SU-DHL-6 (cell line): ENCODE measurements around the gene FSCN2.
"Not testable (repeated sequence)": the region's sequence is repeated elsewhere in the genome, so short reads cannot be mapped to it uniquely, and the experiment has no call there.

ENCODE experiments used
- H2AFZ ChIP-seq: fragments of 200-600 bp; sonication (generic); 2 replicates; pipeline ENCODE4 v1.6.1; 2014; ENCODE audit warnings: low read depth, mild to moderate bottlenecking, moderate library complexity, mixed read lengths, antibody characterized with exemption, low read length; ENCODE audit not compliant: severe bottlenecking
- H3F3A ChIP-seq: fragments of 200-600 bp; shearing (Covaris generic); 2 replicates; pipeline ENCODE4 v1.6.0; 2016; ENCODE audit warnings: antibody characterized with exemption, mild to moderate bottlenecking; ENCODE audit not compliant: insufficient read depth
- H3K27ac ChIP-seq: fragments of 200-600 bp; sonication (generic); 2 replicates; pipeline ENCODE4 v1.5.1; 2016; ENCODE audit warnings: low read depth, mild to moderate bottlenecking, low read length, moderate library complexity, mixed read lengths
- H3K27me3 ChIP-seq: fragments of 200-600 bp; sonication (generic), shearing (Covaris generic); 2 replicates; pipeline ENCODE4 v1.6.0; 2014; ENCODE audit warnings: mild to moderate bottlenecking, low read length
- H3K36me3 ChIP-seq: fragments of 200-600 bp; sonication (generic); 2 replicates; pipeline ENCODE4 v1.6.1; 2014; ENCODE audit warnings: mild to moderate bottlenecking, low read length, mixed read lengths
- H3K4me2 ChIP-seq: fragments of 300-600, 200-600 bp; shearing (Covaris generic), sonication (generic); 2 replicates; pipeline ENCODE4 v1.6.0; 2014; ENCODE audit warnings: low read length, low read depth, mild to moderate bottlenecking; ENCODE audit not compliant: poor library complexity, severe bottlenecking
- H3K4me3 ChIP-seq: fragments of 200-600 bp; sonication (generic); 2 replicates; pipeline ENCODE4 v1.5.1; 2014; ENCODE audit warnings: antibody characterized with exemption, low read length, mild to moderate bottlenecking, mixed read lengths; ENCODE audit not compliant: insufficient read depth, poor library complexity, severe bottlenecking
- H3K79me2 ChIP-seq: fragments of 200-600 bp; sonication (generic); 2 replicates; pipeline ENCODE4 v1.6.1; 2014; ENCODE audit warnings: mild to moderate bottlenecking, low read length, moderate library complexity; ENCODE audit not compliant: insufficient read depth
- H3K9ac ChIP-seq: fragments of 200-600 bp; sonication (generic); 2 replicates; pipeline ENCODE4 v1.7.0; 2014; ENCODE audit warnings: mild to moderate bottlenecking, low read length
- H3K9me2 ChIP-seq: fragments of 200-600 bp; sonication (generic); replicated peaks from 2 replicates; pipeline ENCODE4 v1.6.1; 2014; ENCODE audit warnings: low read length; ENCODE audit not compliant: insufficient read depth
- H3K9me3 ChIP-seq: fragments of 200-600 bp; sonication (generic); 2 replicates; pipeline ENCODE4 v1.6.1; 2014; ENCODE audit warnings: low read length, mixed read lengths; ENCODE audit not compliant: insufficient read depth
- H4K20me1 ChIP-seq: fragments of 200-600 bp; sonication (generic); 2 replicates; pipeline ENCODE4 v1.6.1; 2014; ENCODE audit warnings: low read depth, mild to moderate bottlenecking, antibody characterized with exemption, low read length, moderate library complexity, mixed read lengths
- CTCF ChIP-seq: fragments of 200-600 bp; sonication (generic); IDR thresholded peaks from one replicate; pipeline ENCODE4 v1.5.1; 2017; ENCODE audit warnings: antibody characterized with exemption, mild to moderate bottlenecking, low read length, moderate library complexity; ENCODE audit not compliant: insufficient read depth, poor library complexity, severe bottlenecking
- EZH2phosphoT487 ChIP-seq: fragments of 200-600 bp; sonication (generic), shearing (Covaris generic); conservative IDR thresholded peaks from 2 replicates; pipeline ENCODE4 v1.6.1; 2018; ENCODE audit warnings: mild to moderate bottlenecking, antibody characterized with exemption, low read length, moderate library complexity, mixed read lengths

Gene FSCN2

GRCh38 chr17:81582341-81582740 lies 54.2 kb downstream of the FSCN2 start:
- no peak overlapping the region for H3K4me2 ChIP-seq
- H3K27me3 ChIP-seq = no peaks in the 10 kb centered on the region
- H3K9me2 ChIP-seq = no peaks in the 10 kb centered on the region
- no peak overlapping the region for H3K4me3 ChIP-seq
- H3K9me3 ChIP-seq = no peaks in the 10 kb centered on the region
- no peaks in the 10 kb centered on the region for H3K79me2 ChIP-seq
- H3K9ac ChIP-seq = no peak overlapping the region
- H3K27ac ChIP-seq = no peak overlapping the region
- no peaks in the 10 kb centered on the region for H4K20me1 ChIP-seq
- no peak overlapping the region for H2AFZ ChIP-seq
- H3K36me3 ChIP-seq = peaks cover 15% of the 10 kb centered on the region; the same call in 1 of the 2 replicates
- TF ChIP-seq EZH2phosphoT487 (no peak), CTCF (no peak)
- no peaks in the 10 kb centered on the region for H3F3A ChIP-seq

GRCh38 chr17:81582749-81583148 lies 54.6 kb downstream of the FSCN2 start:
- TF ChIP-seq CTCF (no peak), EZH2phosphoT487 (no peak)
- Histone ChIP-seq H4K20me1 (no peaks in the 10 kb centered on the region), H2AFZ (no peak overlapping the region), H3K4me3 (no peak overlapping the region), H3F3A (no peaks in the 10 kb centered on the region), H3K27me3 (no peaks in the 10 kb centered on the region), H3K36me3 (peaks cover 15% of the 10 kb centered on the region; the same call in 1 of the 2 replicates), H3K9me3 (no peaks in the 10 kb centered on the region), H3K9ac (no peak overlapping the region), H3K4me2 (no peak overlapping the region), H3K9me2 (no peaks in the 10 kb centered on the region), H3K79me2 (no peaks in the 10 kb centered on the region), H3K27ac (no peak overlapping the region)

GRCh38 chr17:81583589-81584342 lies 55.6 kb downstream of the FSCN2 start:
- no peaks in the 10 kb centered on the region for H4K20me1 ChIP-seq
- H3K36me3 ChIP-seq = peaks cover 19% of the 10 kb centered on the region; the same call in 1 of the 2 replicates
- H3K9me2 ChIP-seq = no peaks in the 10 kb centered on the region
- H3K27ac ChIP-seq = no peak overlapping the region
- TF ChIP-seq EZH2phosphoT487 (no peak), CTCF (no peak)
- no peaks in the 10 kb centered on the region for H3K79me2 ChIP-seq
- H3K4me3 ChIP-seq = no peak overlapping the region
- no peak overlapping the region for H3K4me2 ChIP-seq
- no peaks in the 10 kb centered on the region for H3K9me3 ChIP-seq
- no peaks in the 10 kb centered on the region for H3K27me3 ChIP-seq
- H3F3A ChIP-seq = no peaks in the 10 kb centered on the region
- H3K9ac ChIP-seq = no peak overlapping the region
- no peak overlapping the region for H2AFZ ChIP-seq

GRCh38 chr17:81584771-81585170 lies 56.6 kb downstream of the FSCN2 start:
- not testable (repeated sequence) for H4K20me1 ChIP-seq, H3K9ac ChIP-seq, H3K9me2 ChIP-seq, H2AFZ ChIP-seq, H3K27ac ChIP-seq, H3K9me3 ChIP-seq, H3K79me2 ChIP-seq, H3K27me3 ChIP-seq, H3F3A ChIP-seq, H3K4me3 ChIP-seq, H3K4me2 ChIP-seq
- H3K36me3 ChIP-seq = peaks cover 19% of the 10 kb centered on the region; the same call in 1 of the 2 replicates
